ENCODE data around the gene GIT2.

DNA sequence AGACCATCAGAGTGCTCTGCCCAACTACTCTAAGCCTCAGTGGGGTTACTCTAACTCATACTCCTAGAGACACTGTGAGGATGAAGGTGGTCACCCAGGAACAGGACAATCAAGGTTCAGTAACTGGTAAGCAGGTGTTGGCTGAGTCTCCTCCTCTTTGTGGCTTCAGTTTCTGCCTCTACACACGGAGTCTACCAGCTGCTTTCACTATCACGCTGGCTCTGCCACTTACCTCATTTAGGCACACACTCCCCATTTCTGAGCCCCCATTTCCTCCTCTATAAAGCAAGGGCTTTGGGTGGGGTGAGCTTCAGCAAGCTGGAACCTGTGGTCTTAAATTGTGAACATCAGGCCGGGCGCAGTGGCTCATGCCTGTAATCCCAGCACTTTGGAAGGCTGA is 103.4 kb downstream of the GIT2 start:
- TF ChIP-seq POLR2A (IDR thresholded peaks at IDR 0.05; ENCODE audit: low read depth) (no peak), POLR2AphosphoS5 (IDR thresholded peaks at IDR 0.05) (no peak), EP300 (IDR thresholded peaks at IDR 0.05) (no peak)
- TF ChIP-seq, protein P1, sequence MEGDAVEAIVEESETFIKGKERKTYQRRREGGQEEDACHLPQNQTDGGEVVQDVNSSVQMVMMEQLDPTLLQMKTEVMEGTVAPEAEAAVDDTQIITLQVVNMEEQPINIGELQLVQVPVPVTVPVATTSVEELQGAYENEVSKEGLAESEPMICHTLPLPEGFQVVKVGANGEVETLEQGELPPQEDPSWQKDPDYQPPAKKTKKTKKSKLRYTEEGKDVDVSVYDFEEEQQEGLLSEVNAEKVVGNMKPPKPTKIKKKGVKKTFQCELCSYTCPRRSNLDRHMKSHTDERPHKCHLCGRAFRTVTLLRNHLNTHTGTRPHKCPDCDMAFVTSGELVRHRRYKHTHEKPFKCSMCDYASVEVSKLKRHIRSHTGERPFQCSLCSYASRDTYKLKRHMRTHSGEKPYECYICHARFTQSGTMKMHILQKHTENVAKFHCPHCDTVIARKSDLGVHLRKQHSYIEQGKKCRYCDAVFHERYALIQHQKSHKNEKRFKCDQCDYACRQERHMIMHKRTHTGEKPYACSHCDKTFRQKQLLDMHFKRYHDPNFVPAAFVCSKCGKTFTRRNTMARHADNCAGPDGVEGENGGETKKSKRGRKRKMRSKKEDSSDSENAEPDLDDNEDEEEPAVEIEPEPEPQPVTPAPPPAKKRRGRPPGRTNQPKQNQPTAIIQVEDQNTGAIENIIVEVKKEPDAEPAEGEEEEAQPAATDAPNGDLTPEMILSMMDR (IDR thresholded peaks at IDR 0.05): no peak

Measured in esophagus muscularis mucosa (tissue), 4 donors.